ENCODE measurements around the gene FAIM2.
"Not testable (repeated sequence)": the region's sequence is repeated elsewhere in the genome, so short reads cannot be mapped to it uniquely, and the experiment has no call there.

FAIM2 gene

GRCh38 chr12:49867570-49868341, 35.9 kb downstream of the FAIM2 start:
- Mint-ChIP-seq H3K27ac (no peak overlapping the region), H3K4me3 (no peak overlapping the region), H3K27me3 (peaks cover 15% of the 10 kb centered on the region), H3K4me1 (peaks cover 3% of the 10 kb centered on the region), H3K36me3 (no peaks in the 10 kb centered on the region), H3K9me3 (no peaks in the 10 kb centered on the region)
- ATAC-seq (ENCODE audit: low read depth) (no peak), DNase-seq (ENCODE audit: low spot score in 2 of 2) (no peak)

- H3K27me3 Mint-ChIP-seq, result peaks cover 15% of the 10 kb centered on the region
- DNase-seq (ENCODE audit: low spot score in 2 of 2) (peak; percentile 73 to 88), ATAC-seq (ENCODE audit: low read depth) (peak; percentile 81)
- peaks cover 3% of the 10 kb centered on the region for H3K4me1 Mint-ChIP-seq
- no peaks in the 10 kb centered on the region for H3K9me3 Mint-ChIP-seq
- no peaks in the 10 kb centered on the region for H3K36me3 Mint-ChIP-seq
- H3K4me3 Mint-ChIP-seq, result no peak overlapping the region
- H3K27ac Mint-ChIP-seq, result no peak overlapping the region
These were observed 36.7 kb downstream of the FAIM2 start for GRCh38 chr12:49866859-49867569.

- H3K9me3 Mint-ChIP-seq, result no peaks in the 10 kb centered on the region
These were observed 37.9 kb downstream of the FAIM2 start for GRCh38 chr12:49865782-49866135.

GRCh38 chr12:49865109-49865781, 38.5 kb downstream of the FAIM2 start:
- Mint-ChIP-seq H3K36me3 (no peaks in the 10 kb centered on the region), H3K4me1 (peaks cover 3% of the 10 kb centered on the region), H3K4me3 (no peak overlapping the region), H3K27me3 (peaks cover 15% of the 10 kb centered on the region), H3K27ac (no peak overlapping the region), H3K9me3 (no peaks in the 10 kb centered on the region)
- ATAC-seq (ENCODE audit: low read depth) (no peak), DNase-seq (ENCODE audit: low spot score in 2 of 2) (no peak)

More at GRCh38 chr12:49865782-49866135, 37.9 kb downstream of the FAIM2 start:
- no peak for DNase-seq (ENCODE audit: low spot score in 2 of 2)
- no peak overlapping the region for H3K27ac Mint-ChIP-seq
- H3K36me3 Mint-ChIP-seq, result no peaks in the 10 kb centered on the region
- ATAC-seq (ENCODE audit: low read depth), result no peak
- no peak overlapping the region for H3K4me3 Mint-ChIP-seq
- peaks cover 15% of the 10 kb centered on the region for H3K27me3 Mint-ChIP-seq
- H3K4me1 Mint-ChIP-seq, result peaks cover 3% of the 10 kb centered on the region

- ATAC-seq (ENCODE audit: low read depth) (no peak), DNase-seq (ENCODE audit: low spot score in 2 of 2) (no peak)
- H3K27ac Mint-ChIP-seq, result no peak overlapping the region
- H3K4me1 Mint-ChIP-seq, result peaks cover 3% of the 10 kb centered on the region
- H3K36me3 Mint-ChIP-seq, result no peaks in the 10 kb centered on the region
- H3K27me3 Mint-ChIP-seq, result peaks cover 15% of the 10 kb centered on the region
- no peaks in the 10 kb centered on the region for H3K9me3 Mint-ChIP-seq
- H3K4me3 Mint-ChIP-seq, result no peak overlapping the region
These were observed 39.0 kb downstream of the FAIM2 start for GRCh38 chr12:49864798-49865090.

GRCh38 chr12:49863946-49864797, 39.5 kb downstream of the FAIM2 start:
- DNase-seq (ENCODE audit: low spot score in 2 of 2) (no peak), ATAC-seq (ENCODE audit: low read depth) (no peak)
- H3K27me3 Mint-ChIP-seq, result peaks cover 15% of the 10 kb centered on the region
- peaks cover 3% of the 10 kb centered on the region for H3K4me1 Mint-ChIP-seq
- no peak overlapping the region for H3K27ac Mint-ChIP-seq
- no peak overlapping the region for H3K4me3 Mint-ChIP-seq
- H3K9me3 Mint-ChIP-seq, result no peaks in the 10 kb centered on the region
- H3K36me3 Mint-ChIP-seq, result no peaks in the 10 kb centered on the region

- not testable (repeated sequence) for H3K9me3 Mint-ChIP-seq; H3K36me3 Mint-ChIP-seq; H3K4me3 Mint-ChIP-seq; ATAC-seq (ENCODE audit: low read depth); H3K27ac Mint-ChIP-seq; H3K4me1 Mint-ChIP-seq; DNase-seq (ENCODE audit: low spot score in 2 of 2)
- H3K27me3 Mint-ChIP-seq, result peaks cover 12% of the 10 kb centered on the region
These were observed 42.8 kb downstream of the FAIM2 start for GRCh38 chr12:49860921-49861320.

GRCh38 chr12:49855890-49856289, 47.8 kb downstream of the FAIM2 start:
- not testable (repeated sequence) for DNase-seq (ENCODE audit: low spot score in 2 of 2); H3K27ac Mint-ChIP-seq; H3K4me3 Mint-ChIP-seq; H3K27me3 Mint-ChIP-seq; H3K36me3 Mint-ChIP-seq; ATAC-seq (ENCODE audit: low read depth); H3K4me1 Mint-ChIP-seq; H3K9me3 Mint-ChIP-seq

GRCh38 chr12:49854976-49855375, 48.7 kb downstream of the FAIM2 start:
- DNase-seq (ENCODE audit: low spot score in 2 of 2) (no peak), ATAC-seq (ENCODE audit: low read depth) (no peak)
- H3K27me3 Mint-ChIP-seq, result peaks cover 14% of the 10 kb centered on the region
- no peaks in the 10 kb centered on the region for H3K36me3 Mint-ChIP-seq
- no peaks in the 10 kb centered on the region for H3K4me1 Mint-ChIP-seq
- H3K4me3 Mint-ChIP-seq, result no peak overlapping the region
- H3K27ac Mint-ChIP-seq, result no peak overlapping the region
- no peaks in the 10 kb centered on the region for H3K9me3 Mint-ChIP-seq

GRCh38 chr12:49853671-49854070, 50.0 kb downstream of the FAIM2 start:
- Mint-ChIP-seq H3K9me3 (no peaks in the 10 kb centered on the region), H3K4me3 (no peak overlapping the region), H3K27me3 (peaks cover 19% of the 10 kb centered on the region), H3K36me3 (no peaks in the 10 kb centered on the region), H3K27ac (no peak overlapping the region), H3K4me1 (no peaks in the 10 kb centered on the region)
- no peak for ATAC-seq (ENCODE audit: low read depth)
- DNase-seq (ENCODE audit: low spot score in 2 of 2), result no peak

GRCh38 chr12:49847161-49847560, 56.5 kb downstream of the FAIM2 start:
- Mint-ChIP-seq H3K27me3 (peaks cover 18% of the 10 kb centered on the region), H3K27ac (no peak overlapping the region), H3K4me3 (no peak overlapping the region), H3K36me3 (no peaks in the 10 kb centered on the region), H3K9me3 (no peaks in the 10 kb centered on the region), H3K4me1 (peaks cover 12% of the 10 kb centered on the region)
- ATAC-seq (ENCODE audit: low read depth) (no peak), DNase-seq (ENCODE audit: low spot score in 2 of 2) (no peak)

GRCh38 chr12:49846032-49846431, 57.7 kb downstream of the FAIM2 start:
- H3K27me3 Mint-ChIP-seq, result peaks cover 16% of the 10 kb centered on the region
- H3K9me3 Mint-ChIP-seq, result no peaks in the 10 kb centered on the region
- no peak for ATAC-seq (ENCODE audit: low read depth)
- H3K4me3 Mint-ChIP-seq, result no peak overlapping the region
- H3K4me1 Mint-ChIP-seq, result peaks cover 20% of the 10 kb centered on the region
- no peak for DNase-seq (ENCODE audit: low spot score in 2 of 2)
- no peak overlapping the region for H3K27ac Mint-ChIP-seq
- no peaks in the 10 kb centered on the region for H3K36me3 Mint-ChIP-seq

GRCh38 chr12:49843876-49844437, 59.7 kb downstream of the FAIM2 start:
- no peak overlapping the region for H3K27ac Mint-ChIP-seq
- no peak for DNase-seq (ENCODE audit: low spot score in 2 of 2)

More at GRCh38 chr12:49843876-49844437, 59.7 kb downstream of the FAIM2 start:
- H3K4me1 Mint-ChIP-seq, result peaks cover 24% of the 10 kb centered on the region
- peaks cover 8% of the 10 kb centered on the region for H3K27me3 Mint-ChIP-seq
- no peak for ATAC-seq (ENCODE audit: low read depth)
- H3K9me3 Mint-ChIP-seq, result no peaks in the 10 kb centered on the region
- H3K4me3 Mint-ChIP-seq, result no peak overlapping the region
- H3K36me3 Mint-ChIP-seq, result no peaks in the 10 kb centered on the region

Data from memory B cell (primary cell).